Ishikawa (cell line): ENCODE measurements around the gene TTF1.

Experiments used
- CEBPB ChIP-seq: IDR thresholded peaks from 2 replicates; pipeline ENCODE4 v1.6.1; 2012
- CREB1 ChIP-seq: IDR thresholded peaks from 2 replicates; pipeline ENCODE4 v1.6.1; 2012; ENCODE audit warnings: low read depth
- EGR1 ChIP-seq: IDR thresholded peaks from 2 replicates; pipeline ENCODE4 v1.6.1; 2012
- EP300 ChIP-seq: IDR thresholded peaks from 2 replicates; pipeline ENCODE4 v1.6.1; 2012; ENCODE audit warnings: borderline replicate concordance
- FOXM1 ChIP-seq: IDR thresholded peaks from 2 replicates; pipeline ENCODE4 v1.6.1; 2012; ENCODE audit warnings: low read depth, borderline replicate concordance
- NFIC ChIP-seq: IDR thresholded peaks from 2 replicates; pipeline ENCODE4 v1.6.1; 2012
- RAD21 ChIP-seq: IDR thresholded peaks from 2 replicates; pipeline ENCODE4 v1.6.1; 2012; ENCODE audit warnings: low read depth
- TAF1 ChIP-seq: IDR thresholded peaks from 2 replicates; pipeline ENCODE4 v1.6.1; 2012; ENCODE audit warnings: low read depth, mild to moderate bottlenecking
- TCF12 ChIP-seq: IDR thresholded peaks from 2 replicates; pipeline ENCODE4 v1.6.1; 2012; ENCODE audit warnings: low read depth
- TEAD4 ChIP-seq: IDR thresholded peaks from 2 replicates; pipeline ENCODE4 v1.6.1; 2012
- YY1 ChIP-seq: IDR thresholded peaks from 2 replicates; pipeline ENCODE4 v1.6.1; 2012; ENCODE audit warnings: low read depth
- ZBTB7A ChIP-seq: IDR thresholded peaks from 2 replicates; pipeline ENCODE4 v1.6.1; 2012; ENCODE audit warnings: low read depth
- TF ChIP-seq, protein P1 (sequence below): IDR thresholded peaks from 2 replicates; pipeline ENCODE4 v1.6.1; 2012; ENCODE audit warnings: low read depth, mild to moderate bottlenecking
- TF ChIP-seq, protein P2 (sequence below): IDR thresholded peaks from 2 replicates; pipeline ENCODE4 v1.6.1; 2012
- TF ChIP-seq, protein P3 (sequence below): IDR thresholded peaks from 2 replicates; pipeline ENCODE4 v1.6.1; 2012

The TTF1 gene

DNA sequence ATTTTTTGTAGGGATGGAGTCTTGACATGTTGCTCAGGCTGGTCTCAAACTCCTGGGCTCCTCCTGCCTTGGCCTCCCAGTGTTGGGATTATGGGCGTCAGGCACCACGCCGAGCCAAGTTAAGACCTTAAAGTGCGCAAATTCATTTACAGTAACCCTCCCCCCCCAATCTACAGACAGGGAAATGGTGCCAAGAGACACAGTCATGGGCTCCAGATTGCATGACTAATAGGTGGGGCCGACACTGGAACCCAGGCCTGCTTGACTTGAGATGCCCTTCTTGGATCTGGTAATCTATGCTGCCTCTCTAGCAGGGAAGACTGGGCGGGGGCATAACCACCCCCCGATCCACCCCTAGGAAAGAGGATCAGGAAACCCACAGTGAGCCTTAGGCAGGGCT, 19.5 kb downstream of the TTF1 start:
- TF ChIP-seq TEAD4, result no peak
- TF ChIP-seq, protein P1, sequence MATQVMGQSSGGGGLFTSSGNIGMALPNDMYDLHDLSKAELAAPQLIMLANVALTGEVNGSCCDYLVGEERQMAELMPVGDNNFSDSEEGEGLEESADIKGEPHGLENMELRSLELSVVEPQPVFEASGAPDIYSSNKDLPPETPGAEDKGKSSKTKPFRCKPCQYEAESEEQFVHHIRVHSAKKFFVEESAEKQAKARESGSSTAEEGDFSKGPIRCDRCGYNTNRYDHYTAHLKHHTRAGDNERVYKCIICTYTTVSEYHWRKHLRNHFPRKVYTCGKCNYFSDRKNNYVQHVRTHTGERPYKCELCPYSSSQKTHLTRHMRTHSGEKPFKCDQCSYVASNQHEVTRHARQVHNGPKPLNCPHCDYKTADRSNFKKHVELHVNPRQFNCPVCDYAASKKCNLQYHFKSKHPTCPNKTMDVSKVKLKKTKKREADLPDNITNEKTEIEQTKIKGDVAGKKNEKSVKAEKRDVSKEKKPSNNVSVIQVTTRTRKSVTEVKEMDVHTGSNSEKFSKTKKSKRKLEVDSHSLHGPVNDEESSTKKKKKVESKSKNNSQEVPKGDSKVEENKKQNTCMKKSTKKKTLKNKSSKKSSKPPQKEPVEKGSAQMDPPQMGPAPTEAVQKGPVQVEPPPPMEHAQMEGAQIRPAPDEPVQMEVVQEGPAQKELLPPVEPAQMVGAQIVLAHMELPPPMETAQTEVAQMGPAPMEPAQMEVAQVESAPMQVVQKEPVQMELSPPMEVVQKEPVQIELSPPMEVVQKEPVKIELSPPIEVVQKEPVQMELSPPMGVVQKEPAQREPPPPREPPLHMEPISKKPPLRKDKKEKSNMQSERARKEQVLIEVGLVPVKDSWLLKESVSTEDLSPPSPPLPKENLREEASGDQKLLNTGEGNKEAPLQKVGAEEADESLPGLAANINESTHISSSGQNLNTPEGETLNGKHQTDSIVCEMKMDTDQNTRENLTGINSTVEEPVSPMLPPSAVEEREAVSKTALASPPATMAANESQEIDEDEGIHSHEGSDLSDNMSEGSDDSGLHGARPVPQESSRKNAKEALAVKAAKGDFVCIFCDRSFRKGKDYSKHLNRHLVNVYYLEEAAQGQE, result no peak
- TF ChIP-seq, protein P2, sequence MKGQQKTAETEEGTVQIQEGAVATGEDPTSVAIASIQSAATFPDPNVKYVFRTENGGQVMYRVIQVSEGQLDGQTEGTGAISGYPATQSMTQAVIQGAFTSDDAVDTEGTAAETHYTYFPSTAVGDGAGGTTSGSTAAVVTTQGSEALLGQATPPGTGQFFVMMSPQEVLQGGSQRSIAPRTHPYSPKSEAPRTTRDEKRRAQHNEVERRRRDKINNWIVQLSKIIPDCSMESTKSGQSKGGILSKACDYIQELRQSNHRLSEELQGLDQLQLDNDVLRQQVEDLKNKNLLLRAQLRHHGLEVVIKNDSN, result no peak

DNA sequence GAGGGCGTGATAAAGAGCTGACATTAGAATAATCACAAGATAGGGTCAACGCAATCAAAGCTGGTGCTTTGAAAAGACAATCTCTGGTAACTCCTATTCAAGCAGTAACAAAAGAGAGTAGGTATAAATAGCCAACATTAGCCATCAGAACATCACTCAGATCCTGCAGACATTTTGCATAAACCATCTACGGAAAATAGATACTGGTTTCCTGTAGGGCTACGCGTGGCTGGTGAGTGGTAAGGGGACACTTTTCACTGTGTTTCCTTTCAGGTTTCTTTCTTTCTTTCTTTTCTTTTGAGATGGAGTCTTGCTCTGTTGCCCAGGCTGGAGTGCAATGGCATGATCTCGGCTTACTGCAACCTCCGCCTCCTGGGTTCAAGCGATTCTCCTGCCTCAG, 22.3 kb downstream of the TTF1 start:
- TF ChIP-seq, protein P3, sequence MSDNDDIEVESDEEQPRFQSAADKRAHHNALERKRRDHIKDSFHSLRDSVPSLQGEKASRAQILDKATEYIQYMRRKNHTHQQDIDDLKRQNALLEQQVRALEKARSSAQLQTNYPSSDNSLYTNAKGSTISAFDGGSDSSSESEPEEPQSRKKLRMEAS, result no peak
- TF ChIP-seq TAF1 (no peak), EGR1 (no peak), NFIC (no peak), YY1 (no peak), TCF12 (no peak), FOXM1 (no peak), CEBPB (no peak), EP300 (no peak), RAD21 (no peak), TEAD4 (no peak), ZBTB7A (no peak), CREB1 (no peak)
- TF ChIP-seq, protein P1, result no peak
- TF ChIP-seq, protein P2, result no peak

DNA sequence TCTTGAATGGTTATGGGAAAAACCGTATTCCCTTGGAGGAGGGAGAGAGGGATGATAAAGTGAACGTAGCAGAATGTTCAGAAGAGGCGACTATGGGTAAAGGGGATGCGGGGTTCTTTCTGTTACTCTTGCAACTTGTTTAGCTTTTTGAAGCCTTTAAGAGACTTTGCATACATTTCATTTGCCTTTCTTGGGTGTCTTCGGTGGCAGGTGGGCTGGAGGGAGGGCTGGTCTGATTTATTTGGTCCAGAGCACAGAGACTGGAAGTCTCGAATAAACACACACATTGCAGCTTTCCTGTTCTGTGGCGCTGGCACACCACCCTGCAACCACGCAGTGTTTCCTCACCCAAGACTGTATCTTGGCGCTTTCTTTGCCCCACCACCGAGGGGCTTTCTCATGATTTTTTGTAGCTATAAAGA, 23.2 kb downstream of the TTF1 start:
- TF ChIP-seq FOXM1 (no peak), CREB1 (no peak), EP300 (no peak), NFIC (no peak), YY1 (no peak), TAF1 (no peak), EGR1 (no peak), RAD21 (no peak)

DNA sequence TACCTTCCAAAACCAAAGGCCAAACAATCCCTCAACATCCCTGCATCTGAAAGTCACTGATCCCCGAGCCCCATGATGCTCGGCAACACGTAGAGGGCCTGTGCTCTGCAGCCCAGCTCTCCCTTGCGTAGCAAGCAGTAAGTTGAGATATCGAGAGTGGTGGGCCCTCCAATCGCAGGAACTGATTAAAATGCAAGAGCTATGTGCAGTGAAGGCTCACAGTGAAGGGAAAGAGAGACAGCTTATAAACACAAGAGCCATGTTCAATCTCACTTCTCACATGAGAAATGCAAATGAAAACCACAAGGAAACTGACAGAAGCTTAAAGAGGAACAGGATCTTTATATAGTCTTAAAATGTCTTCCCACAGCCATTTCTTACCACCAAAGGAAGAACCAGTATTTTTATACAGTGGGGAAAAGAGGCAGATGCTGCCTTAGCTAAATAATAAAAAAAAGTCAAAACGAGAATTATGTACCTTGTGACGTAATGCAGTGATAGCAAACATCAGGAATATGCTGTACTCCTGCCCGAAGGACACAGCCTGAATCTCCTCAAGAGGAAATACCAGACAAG, 24.6 kb downstream of the TTF1 start:
- TF ChIP-seq EGR1, result no peak
- TF ChIP-seq, protein P1, result no peak
- TF ChIP-seq EP300, result no peak
- TF ChIP-seq TCF12, result no peak
- no peak for TF ChIP-seq CEBPB
- TF ChIP-seq YY1, result no peak
- TF ChIP-seq NFIC, result no peak
- no peak for TF ChIP-seq FOXM1
- TF ChIP-seq, protein P2, result no peak
- TF ChIP-seq RAD21, result no peak
- no peak for TF ChIP-seq TAF1
- TF ChIP-seq, protein P3, result no peak
- no peak for TF ChIP-seq ZBTB7A
- no peak for TF ChIP-seq CREB1
- TF ChIP-seq TEAD4, result no peak
